Natural killer cell (primary cell): ENCODE measurements around the gene GAN. TPM values are rescaled to one million over a fixed set of nuclear protein-coding genes. Genes with fewer than 3 reads are reported as not detected.

Experiments used
- ATAC-seq, 3 donors: fragments of 150-1000 bp in 2 of 3; fragments of 200-7000 bp in 1 of 3; cut with Tn5 transposase; 1 replicate in 1 of 3; 2 replicates in 2 of 3; pipeline ENCODE4 v1.10.0; 2021; ENCODE audit warnings: mild to moderate bottlenecking in 2 of 3, moderate library complexity in 2 of 3
- DNase-seq, 2 donors: peaks; one replicate each; pipeline versions ENCODE4 v3.0.0 to v3.0.0-alpha.2; 2013 to 2021; ENCODE audit warnings: mixed read lengths in 1 of 2
- H3K27ac ChIP-seq: one replicate; pipeline ENCODE4 v1.5.1; 2013; ENCODE audit warnings: mild to moderate bottlenecking, low read length
- H3K27me3 ChIP-seq: one replicate; pipeline ENCODE4 v1.6.1; 2013; ENCODE audit warnings: low read length; ENCODE audit not compliant: control insufficient read depth, insufficient read depth
- H3K36me3 ChIP-seq: one replicate; pipeline ENCODE4 v1.6.1; 2013; ENCODE audit warnings: low read length; ENCODE audit not compliant: control insufficient read depth, insufficient read depth
- H3K4me1 ChIP-seq: one replicate; pipeline ENCODE4 v1.6.1; 2013; ENCODE audit warnings: low read length; ENCODE audit not compliant: control insufficient read depth, insufficient read depth
- H3K4me3 ChIP-seq: one replicate; pipeline ENCODE4 v1.5.1; 2013; ENCODE audit warnings: low read length
- H3K9me3 ChIP-seq: one replicate; pipeline ENCODE4 v1.6.1; 2013; ENCODE audit warnings: low read length; ENCODE audit not compliant: control insufficient read depth, insufficient read depth
- H3K27ac Mint-ChIP-seq, 2 donors: one replicate each; pipeline ENCODE4 v1.8.0; 2022; ENCODE audit warnings: mild to moderate bottlenecking in 2 of 2, mixed read lengths in 2 of 2, moderate library complexity in 1 of 2
- H3K27me3 Mint-ChIP-seq, 2 donors: one replicate each; pipeline ENCODE4 v1.8.0; 2022; ENCODE audit warnings: low read depth in 2 of 2, mixed read lengths in 2 of 2
- H3K36me3 Mint-ChIP-seq: one replicate; pipeline ENCODE4 v1.8.0; 2022; ENCODE audit warnings: mixed read lengths
- H3K4me1 Mint-ChIP-seq, 2 donors: one replicate each; pipeline ENCODE4 v1.8.0; 2022; ENCODE audit warnings: mixed read lengths in 2 of 2
- H3K4me3 Mint-ChIP-seq: one replicate; pipeline ENCODE4 v1.8.0; 2022; ENCODE audit warnings: mild to moderate bottlenecking, moderate library complexity, mixed read lengths
- H3K9me3 Mint-ChIP-seq, 2 donors: one replicate each; pipeline ENCODE4 v1.8.0; 2022; ENCODE audit warnings: mixed read lengths in 2 of 2
- CTCF ChIP-seq: fragments of 200-600 bp; IDR thresholded peaks from one replicate; pipeline ENCODE4 v1.8.0; 2022; ENCODE audit warnings: antibody characterized with exemption
- WGBS: methylation state at CpG from one replicate; pipeline ENCODE4 v1.1.7; 2013; ENCODE audit warnings: missing lambda C conversion rate; ENCODE audit not compliant: insufficient coverage; 5-methylcytosine and 5-hydroxymethylcytosine counted together
- intact Hi-C: fragments of 100-400 bp; cut with micrococcal nuclease; formaldehyde crosslinking; loops from one replicate; pipeline ENCODE4 v1.14.2; 2022
- total RNA-seq, 4 donors: library from RNA; stranded (reverse); fragments of 120-200 nt in 1 of 4; gene quantifications; one replicate each; pipeline versions ENCODE4 v1.2.3 to v1.2.4, GENCODE V29; 2013 to 2022

Gene GAN
- total RNA-seq, 3 donors from 2014 or later (not counting 1 experiment from before 2014, with no cell fraction given), result 5.9 to 9.9 (median 7.3) TPM

DNA sequence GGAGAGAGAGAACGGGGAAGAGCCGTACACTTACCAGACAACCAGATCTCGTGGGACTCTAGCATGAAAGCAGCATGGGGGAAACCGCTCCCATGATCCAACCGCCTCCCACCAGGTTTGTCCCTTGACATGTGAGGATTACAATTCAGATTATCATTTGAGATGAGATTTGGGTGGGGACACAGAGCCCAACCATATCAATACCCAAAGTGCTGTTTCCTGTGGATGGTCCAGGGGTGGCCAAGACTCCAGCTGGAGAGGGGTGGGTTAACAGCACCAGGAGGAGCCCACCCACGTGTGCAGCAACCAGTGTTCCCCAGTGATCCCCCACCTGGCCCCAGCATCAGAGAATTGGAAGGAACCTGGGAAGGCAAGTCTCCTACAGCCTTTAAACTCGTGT is 79.7 kb downstream of the GAN start:
- WGBS, result 91% methylated on average over 7 of the region's 7 CpGs
- no peak overlapping the region for H3K4me3 ChIP-seq
- no peak overlapping the region for H3K27ac Mint-ChIP-seq
- no peaks in the 10 kb centered on the region for H3K27me3 ChIP-seq
- no peaks in the 10 kb centered on the region for H3K27me3 Mint-ChIP-seq
- H3K4me1 Mint-ChIP-seq, result no peaks in the 10 kb centered on the region
- no peak for TF ChIP-seq CTCF
- H3K27ac ChIP-seq, result no peak overlapping the region
- H3K4me3 Mint-ChIP-seq, result no peak overlapping the region
- no peaks in the 10 kb centered on the region for H3K9me3 ChIP-seq
- H3K36me3 Mint-ChIP-seq, result no peaks in the 10 kb centered on the region
- ATAC-seq, result no peak
- DNase-seq, result no peak
- no peaks in the 10 kb centered on the region for H3K36me3 ChIP-seq
- H3K4me1 ChIP-seq, result no peaks in the 10 kb centered on the region
- H3K9me3 Mint-ChIP-seq, result no peaks in the 10 kb centered on the region
- intact Hi-C loops, result no loop called here

- Mint-ChIP-seq H3K27me3 (no peaks in the 10 kb centered on the region), H3K4me1 (no peaks in the 10 kb centered on the region), H3K9me3 (no peaks in the 10 kb centered on the region), H3K36me3 (no peaks in the 10 kb centered on the region), H3K4me3 (no peak overlapping the region), H3K27ac (no peak overlapping the region)
- DNase-seq (no peak), ATAC-seq (no peak)
- no peak for TF ChIP-seq CTCF
- Histone ChIP-seq H3K36me3 (no peaks in the 10 kb centered on the region), H3K9me3 (no peaks in the 10 kb centered on the region), H3K4me1 (no peaks in the 10 kb centered on the region), H3K4me3 (no peak overlapping the region), H3K27me3 (no peaks in the 10 kb centered on the region), H3K27ac (no peak overlapping the region)
- intact Hi-C loops, result no loop called here
- 89% methylated on average over 11 of the region's 13 CpGs for WGBS
Observed at GRCh38 chr16:81394966-81395655, 80.3 kb downstream of the GAN start.

GRCh38 chr16:81397058-81397878 is 82.5 kb downstream of the GAN start:
- no peak for DNase-seq
- Mint-ChIP-seq H3K9me3 (no peaks in the 10 kb centered on the region), H3K36me3 (no peaks in the 10 kb centered on the region), H3K27me3 (no peaks in the 10 kb centered on the region), H3K4me3 (no peak overlapping the region), H3K4me1 (no peaks in the 10 kb centered on the region), H3K27ac (no peak overlapping the region)
- TF ChIP-seq CTCF, result no peak
- Histone ChIP-seq H3K4me1 (no peaks in the 10 kb centered on the region), H3K27ac (no peak overlapping the region), H3K27me3 (no peaks in the 10 kb centered on the region), H3K4me3 (no peak overlapping the region), H3K36me3 (no peaks in the 10 kb centered on the region), H3K9me3 (no peaks in the 10 kb centered on the region)
- intact Hi-C loops, result no loop called here
- ATAC-seq, result no peak
- 90% methylated on average over 21 of the region's 21 CpGs for WGBS
